ENCODE measurements around the gene PRR36. TPM values are rescaled to one million over a fixed set of nuclear protein-coding genes. Genes with fewer than 3 reads are reported as not detected.

The PRR36 gene
- total RNA-seq, 1 donor from 2014 or later, result 0.96 TPM

- no peak for DNase-seq (ENCODE audit: low spot score)
These were observed 1.6 kb downstream of the PRR36 start for GRCh38 chr19:7872306-7873204.

GRCh38 chr19:7871437-7872305, 2.5 kb downstream of the PRR36 start:
- DNase-seq (ENCODE audit: low spot score), result peak; percentile 92

GRCh38 chr19:7870571-7871436, 3.4 kb downstream of the PRR36 start:
- DNase-seq (ENCODE audit: low spot score), result peak; percentile 35

- peak; percentile 47 for DNase-seq (ENCODE audit: low spot score)
These were observed 4.2 kb downstream of the PRR36 start for GRCh38 chr19:7869910-7870511.

DNA sequence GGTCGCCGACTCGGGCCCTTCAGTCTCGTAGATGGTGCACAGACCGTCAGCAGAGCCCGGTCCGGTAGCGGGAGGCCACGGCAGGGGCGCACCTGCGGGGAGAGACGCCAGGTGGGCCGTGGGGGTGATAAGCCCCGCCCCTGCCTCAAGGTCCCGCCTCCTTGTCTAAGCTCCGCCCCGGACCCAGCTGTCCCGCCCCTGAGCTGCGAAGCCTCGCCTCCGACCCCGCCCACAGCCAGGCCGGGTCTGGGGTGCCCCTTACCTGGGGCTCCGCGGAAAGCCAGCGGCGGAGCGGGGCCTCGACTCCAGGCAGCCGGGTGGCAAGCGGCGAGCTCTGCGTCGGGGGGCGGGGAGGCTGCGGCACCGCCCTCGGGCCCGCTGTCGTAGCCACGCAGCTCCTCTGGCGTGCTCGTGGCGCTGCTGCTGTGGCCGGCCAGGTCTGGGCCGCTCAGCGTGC, 4.7 kb downstream of the PRR36 start:
- DNase-seq (ENCODE audit: low spot score), result peak; percentile 46

DNA sequence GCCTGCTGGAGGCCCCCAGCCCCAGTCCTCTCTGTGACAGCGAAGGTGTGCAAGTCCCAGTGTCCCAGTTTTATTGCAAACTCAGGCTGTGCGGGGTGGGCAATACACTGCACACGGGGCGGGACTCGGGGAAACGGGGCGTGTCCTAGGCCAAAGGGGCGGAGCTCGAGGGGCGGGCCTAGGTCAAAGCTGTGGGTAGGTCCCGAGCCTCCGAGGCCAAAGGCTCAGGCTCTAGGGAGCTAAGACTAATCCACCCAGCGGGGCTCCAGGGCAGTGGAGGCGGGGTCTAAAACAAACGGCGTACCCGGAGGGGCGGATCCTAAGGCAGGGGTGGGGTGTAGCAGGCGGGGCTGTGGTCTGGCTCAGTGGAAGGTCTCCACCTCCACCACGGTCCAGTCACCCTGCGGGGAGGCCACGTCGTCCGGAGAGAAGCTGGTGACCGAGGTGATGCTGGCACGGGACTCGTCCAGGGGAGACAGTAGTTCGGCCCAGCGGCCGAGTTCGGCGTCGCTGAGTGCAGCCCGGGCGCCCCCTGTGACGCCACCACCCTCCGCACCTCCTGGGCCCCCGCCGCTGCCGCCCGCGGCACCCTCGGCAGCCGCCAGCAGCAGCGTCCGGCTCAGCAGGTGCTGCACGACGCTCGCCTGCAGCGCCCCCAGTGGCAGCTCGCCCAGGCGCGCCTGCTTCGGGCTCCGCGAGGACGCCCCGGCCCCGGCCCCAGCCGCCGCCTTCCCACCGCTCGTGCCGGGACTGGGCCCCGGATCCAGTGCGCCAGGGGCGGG, 5.3 kb downstream of the PRR36 start:
- peak; percentile 69 for DNase-seq (ENCODE audit: low spot score)

DNA sequence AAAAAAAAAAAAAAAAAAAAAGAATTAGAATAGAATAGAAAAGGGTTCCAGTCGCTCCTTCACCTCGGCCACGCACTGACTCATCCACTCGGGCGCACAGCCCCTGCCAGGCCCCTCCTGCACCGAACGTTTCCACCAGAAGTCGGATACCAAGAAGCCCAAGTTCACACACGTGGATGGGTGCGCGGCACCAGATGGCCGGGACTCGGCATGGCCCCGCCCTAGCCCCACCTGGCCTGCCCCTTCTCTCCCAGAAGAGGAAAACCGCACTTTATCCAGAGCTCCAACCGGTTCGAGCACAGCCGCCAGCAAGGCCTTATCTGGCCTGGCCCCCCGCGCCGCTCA, 5.9 kb downstream of the PRR36 start:
- DNase-seq (ENCODE audit: low spot score), result no peak

- no peak for DNase-seq (ENCODE audit: low spot score)
These were observed 6.9 kb downstream of the PRR36 start for GRCh38 chr19:7867092-7867844.

DNA sequence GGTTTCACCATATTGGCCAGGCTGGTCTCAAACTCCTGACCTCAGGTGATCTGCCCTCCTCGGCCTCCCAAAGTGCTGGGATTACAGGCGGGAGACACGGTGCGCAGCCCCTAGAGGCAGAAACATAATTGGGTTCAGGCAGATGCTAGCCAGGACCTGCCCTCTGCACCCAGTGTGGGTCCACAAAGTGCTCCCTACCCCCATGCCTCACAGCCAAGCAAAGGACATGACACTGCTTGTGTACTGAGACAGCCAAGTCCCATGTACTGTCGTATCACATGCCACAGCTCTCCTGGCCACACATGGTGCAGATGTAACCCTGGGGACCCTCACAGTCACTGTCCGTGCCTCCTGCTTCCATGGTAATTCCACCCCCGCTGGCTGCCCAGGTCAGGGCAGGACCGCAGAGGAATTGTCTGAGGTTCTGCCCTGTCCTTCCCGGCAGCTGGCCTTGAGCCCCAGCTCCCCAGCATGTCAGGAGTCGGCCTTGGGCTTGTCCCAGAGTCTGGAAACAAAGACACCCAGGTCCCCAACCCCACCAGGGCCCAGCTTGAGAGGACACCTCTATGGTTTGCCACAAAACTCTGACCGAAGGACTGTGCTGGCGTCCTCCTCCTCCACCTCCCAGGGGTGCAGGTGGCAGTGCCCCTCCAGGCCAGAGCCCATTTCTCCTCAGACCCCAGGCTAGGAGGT, 7.6 kb downstream of the PRR36 start:
- no peak for DNase-seq (ENCODE audit: low spot score)

DNA sequence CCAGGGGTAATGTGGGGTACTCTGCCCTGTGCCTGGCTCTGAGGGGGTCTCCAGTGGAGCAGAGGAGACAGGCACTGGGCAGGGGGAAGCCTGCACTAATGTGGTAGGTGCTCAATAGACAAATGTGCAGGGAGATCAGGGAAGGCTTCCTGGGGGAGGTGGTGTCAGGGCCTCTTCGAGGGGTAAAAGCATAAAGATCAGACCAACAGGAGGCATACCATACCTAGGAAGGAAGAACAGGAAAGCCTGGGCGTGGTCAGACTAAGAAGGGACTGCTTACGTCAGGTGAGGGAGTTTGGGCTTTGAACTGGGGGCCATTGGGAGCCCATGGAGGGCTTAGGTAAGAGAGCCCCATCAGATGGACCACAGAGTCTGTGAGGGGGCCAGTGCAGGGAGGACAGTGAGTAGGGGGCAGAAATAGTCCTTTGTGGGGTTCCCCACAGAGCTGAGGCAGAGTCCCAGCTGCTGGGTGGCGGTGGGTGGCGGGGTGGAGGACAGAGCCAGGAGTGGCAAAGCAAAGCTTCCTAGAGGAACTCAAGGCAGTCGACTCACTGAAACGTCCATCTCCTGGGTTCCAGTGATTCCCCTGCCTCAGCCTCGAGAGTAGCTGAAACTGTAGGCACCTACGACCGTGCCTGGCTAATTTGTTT, 8.8 kb downstream of the PRR36 start:
- DNase-seq (ENCODE audit: low spot score), result no peak

DNA sequence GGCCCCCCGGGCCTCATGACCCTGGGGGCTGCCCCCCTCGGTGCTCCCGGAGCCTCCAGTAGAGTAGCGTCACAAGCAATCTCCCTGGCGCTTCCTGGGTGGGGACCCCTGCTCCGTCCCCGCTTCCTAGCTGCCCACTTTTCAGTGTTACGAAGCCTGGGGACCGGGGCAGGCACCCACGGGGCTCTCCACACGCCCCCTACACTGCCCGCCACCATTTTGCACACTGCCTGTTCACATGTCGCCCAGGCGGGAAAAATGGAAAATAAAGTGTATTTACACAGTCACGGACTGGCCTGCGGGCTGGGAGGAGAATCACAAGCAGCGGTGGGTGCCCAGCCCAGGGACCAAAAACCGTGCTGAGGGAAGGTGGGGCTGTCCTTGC, 9.5 kb downstream of the PRR36 start:
- DNase-seq (ENCODE audit: low spot score), result no peak

DNA sequence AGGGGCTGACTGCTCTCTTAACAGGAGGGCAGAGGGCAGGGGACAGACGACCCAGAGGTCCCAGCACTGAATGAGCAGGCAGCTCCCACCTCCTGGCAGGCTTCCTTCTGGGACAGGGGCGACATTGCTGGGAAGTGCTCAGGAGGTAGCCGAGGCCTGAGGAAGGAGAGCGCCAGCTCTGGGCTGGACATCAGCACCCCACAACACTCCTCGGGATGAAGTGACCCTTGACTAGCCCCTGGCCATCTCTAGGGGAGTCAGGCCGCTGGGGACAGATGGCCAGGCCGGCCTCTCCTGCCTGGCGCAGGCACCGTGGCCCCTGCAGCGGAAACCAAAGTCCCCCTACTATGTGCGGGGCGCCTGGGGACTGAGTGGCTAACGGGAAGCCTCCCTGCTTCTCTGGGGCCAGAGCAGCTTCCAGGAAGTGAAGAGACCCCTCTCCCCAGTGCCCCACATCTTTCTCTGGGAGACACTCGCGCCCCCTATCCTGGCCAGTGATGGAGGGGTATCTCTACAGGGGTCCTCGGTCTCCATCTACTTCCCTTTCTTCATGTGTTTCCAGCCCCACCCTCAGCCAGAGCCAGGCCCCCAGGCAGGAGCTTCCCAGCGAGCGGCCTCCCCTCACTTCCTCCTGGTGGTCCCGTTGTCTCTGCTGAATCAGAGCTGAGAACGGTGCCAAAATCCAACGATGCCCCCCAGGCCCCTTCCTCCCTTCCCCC, 10.1 kb downstream of the PRR36 start:
- no peak for DNase-seq (ENCODE audit: low spot score)

- no peak for DNase-seq (ENCODE audit: low spot score)
These were observed 10.8 kb downstream of the PRR36 start for GRCh38 chr19:7863157-7863970.

DNA sequence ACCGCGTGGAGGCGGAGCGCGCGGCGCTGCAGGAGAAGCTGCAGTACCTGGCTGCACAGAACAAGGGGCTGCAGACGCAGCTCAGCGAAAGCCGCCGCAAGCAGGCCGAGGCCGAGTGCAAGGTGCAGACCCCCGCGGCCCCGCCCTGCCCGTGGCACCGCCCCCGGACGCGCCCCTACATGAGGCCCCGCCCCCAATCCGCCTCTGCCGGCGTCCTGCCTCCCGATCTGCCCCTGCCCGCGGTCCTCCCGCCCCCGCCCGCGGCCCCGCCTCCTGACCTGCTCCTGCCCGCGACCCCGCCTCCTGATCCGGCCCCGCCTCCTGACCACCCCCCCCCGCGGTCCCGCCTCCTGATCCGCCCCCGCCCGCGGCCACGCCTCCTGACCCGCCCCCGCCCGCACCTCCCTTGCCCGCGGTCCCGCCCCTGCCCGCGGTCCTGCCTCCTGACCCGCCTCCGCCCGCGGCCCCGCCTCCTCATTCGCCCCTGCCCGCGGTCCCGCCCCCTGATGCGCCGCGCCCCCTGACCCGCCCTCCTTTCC, 11.7 kb downstream of the PRR36 start:
- DNase-seq (ENCODE audit: low spot score), result no peak

DNA sequence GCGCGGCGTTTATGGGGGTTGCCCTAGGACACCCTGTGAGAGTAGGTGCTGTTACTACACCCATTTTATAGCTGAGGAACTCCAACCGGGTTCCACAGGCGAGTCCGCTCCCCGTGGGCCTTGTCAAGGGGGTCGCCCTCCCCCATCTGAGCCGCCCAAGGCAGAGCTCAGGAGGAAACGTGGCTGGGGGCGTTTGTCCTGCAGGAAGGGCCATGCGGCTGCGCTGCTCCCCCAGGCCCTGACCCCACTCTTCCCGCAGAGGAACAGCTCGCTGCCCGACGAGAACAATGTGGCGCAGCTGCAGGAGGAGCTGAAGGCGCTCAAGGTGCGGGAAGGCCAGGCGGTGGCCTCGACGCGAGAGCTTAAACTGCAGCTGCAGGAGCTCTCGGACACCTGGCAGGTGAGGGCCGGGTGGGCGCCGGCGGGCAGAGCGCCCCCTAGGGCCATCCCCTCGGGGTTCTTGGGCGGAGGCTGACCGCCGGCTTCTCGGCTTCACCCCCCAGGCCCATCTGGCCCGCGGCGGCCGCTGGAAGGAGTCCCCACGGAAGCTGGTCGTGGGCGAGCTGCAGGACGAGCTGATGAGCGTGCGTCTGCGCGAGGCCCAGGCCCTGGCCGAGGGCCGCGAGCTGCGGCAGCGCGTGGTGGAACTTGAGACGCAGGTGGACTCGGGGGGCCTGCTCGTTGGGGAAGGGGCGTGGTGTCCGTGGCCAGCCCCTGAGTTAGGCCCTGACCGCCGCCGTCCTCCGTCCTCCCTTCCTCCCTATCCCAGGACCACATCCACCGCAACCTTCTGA, 12.4 kb downstream of the PRR36 start:
- no peak for DNase-seq (ENCODE audit: low spot score)

Data from umbilical cord (tissue), 2 donors.